GM21526 (cell line): ENCODE results near the gene ZDHHC14.

Source experiments
- ATAC-seq: cut with Tn5 transposase; IDR thresholded peaks from one replicate; pipeline ENCODE4 v1.9.1; 2021; ENCODE audit warnings: moderate library complexity; ENCODE audit not compliant: unreplicated experiment, low FRiP score

The ZDHHC14 gene

DNA sequence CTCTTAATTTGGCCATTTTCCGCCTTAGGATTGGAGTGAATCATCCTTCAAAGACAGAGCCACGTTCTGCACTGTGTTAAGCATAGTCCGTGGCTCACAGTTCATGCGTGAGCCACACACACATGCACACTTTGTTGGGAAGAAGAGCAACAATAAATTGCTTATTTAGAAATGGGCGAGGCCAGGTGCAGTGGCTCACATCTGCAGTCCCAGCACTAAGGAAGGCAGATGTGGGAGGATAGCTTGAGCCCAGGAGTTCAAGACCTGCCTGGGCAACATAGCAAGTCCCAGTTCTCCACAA is 131.3 kb downstream of the ZDHHC14 start:
- ATAC-seq, result no peak

DNA sequence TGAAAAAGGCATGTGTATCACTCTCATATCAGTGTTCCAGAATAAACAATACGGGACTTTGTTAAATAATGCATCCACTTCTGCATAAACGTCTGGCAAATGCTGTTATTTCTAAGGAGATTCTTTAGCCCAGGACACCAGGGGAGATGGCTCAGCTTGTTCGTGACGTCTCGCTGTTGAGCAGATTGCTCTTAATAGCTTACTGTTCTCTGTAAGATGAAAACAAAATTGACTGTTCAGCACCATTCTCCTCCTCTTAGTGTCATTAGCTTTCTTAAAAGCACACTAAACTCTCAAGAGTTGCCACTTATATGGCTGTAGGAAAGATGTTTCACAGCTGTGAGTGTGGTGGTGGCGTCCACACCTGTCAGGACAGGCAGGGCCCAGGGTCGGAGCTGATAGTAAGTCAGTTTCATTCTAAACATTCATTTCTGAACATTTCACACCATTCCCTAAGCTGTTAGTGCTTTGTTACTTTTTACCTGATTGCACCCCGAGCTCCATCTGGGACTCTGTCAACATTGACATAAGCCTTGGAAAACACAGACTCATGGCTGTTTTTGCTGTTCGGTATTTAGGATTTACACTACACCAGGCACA is 132.1 kb downstream of the ZDHHC14 start:
- ATAC-seq, result no peak

DNA sequence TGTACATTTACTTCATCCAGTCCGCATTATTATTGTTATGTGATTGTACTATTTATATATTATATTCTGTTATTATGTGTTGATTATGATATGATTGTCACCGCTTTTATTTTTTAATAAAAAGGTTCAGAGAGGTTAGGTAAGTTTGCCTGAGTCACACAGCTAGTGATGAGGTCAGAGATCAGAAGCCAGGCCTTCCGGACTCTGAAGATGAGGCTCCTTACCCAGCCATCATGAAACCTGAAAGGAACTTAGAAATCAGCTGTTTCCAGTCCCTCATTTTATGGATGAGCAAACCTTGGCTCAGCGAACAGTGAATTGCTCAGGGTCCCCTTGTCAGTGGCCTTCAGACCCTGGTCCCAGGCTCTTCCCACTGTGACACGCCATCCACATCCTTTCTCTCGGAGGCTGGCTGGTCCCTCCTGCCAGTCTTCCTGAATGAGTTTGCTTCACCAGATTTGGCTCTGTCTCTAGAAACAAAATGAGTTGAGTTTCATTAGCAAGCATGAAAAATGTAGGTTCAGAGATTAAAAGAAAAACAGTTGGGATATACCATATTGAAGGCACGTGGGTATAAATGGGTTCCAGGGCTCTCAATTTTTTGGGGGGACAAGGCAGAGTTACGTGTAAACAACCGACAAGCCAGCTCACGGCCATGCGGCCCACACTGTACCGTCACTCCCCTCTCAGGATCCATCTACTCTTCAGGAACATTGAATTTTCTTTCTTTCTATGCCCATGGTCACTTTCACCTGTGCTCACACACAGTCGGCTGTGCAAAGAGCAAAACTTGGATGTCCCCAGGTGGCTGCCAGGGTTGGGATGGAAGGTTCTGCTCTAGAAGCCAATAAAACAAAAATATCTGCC is 132.9 kb downstream of the ZDHHC14 start:
- no peak for ATAC-seq

DNA sequence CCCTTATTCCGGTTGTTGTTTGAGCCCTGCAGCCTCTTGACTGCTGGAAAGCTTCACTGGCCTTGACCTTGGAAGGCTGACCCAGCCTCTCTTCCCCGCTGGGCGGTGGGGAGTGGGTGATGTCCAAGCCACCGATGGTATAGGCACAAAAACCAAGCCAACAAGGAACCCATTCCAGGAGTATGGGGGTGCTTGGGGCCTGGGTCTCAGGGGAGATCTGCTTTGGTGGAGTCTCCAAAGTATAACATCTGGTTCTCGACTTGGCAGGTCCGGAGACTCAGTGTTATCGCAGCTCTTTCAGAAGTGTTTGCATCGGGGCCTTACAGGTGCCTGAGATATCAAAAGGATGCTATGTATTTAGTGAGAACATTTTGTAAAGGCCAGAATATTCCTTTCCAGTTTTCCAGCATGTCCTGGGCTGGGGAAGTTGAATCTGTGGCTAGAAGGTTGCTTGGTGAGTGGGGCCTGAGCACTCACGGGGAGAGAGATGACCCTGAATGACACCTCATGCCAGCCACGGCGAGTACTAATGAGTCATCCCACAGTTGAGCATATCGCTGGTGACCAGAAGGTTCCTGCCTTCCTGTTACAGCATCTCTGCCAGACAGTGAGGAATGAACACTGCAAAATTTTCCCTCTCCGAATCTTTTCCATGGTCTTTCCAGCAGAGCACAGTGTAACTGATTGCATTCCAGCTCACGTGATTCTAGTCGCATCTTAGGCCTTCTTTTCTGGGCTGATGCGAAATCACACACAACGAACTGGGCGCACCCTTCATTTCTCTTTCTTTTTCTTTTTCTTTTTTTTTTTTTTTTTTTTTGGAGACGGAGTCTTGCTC is 133.9 kb downstream of the ZDHHC14 start:
- no peak for ATAC-seq

DNA sequence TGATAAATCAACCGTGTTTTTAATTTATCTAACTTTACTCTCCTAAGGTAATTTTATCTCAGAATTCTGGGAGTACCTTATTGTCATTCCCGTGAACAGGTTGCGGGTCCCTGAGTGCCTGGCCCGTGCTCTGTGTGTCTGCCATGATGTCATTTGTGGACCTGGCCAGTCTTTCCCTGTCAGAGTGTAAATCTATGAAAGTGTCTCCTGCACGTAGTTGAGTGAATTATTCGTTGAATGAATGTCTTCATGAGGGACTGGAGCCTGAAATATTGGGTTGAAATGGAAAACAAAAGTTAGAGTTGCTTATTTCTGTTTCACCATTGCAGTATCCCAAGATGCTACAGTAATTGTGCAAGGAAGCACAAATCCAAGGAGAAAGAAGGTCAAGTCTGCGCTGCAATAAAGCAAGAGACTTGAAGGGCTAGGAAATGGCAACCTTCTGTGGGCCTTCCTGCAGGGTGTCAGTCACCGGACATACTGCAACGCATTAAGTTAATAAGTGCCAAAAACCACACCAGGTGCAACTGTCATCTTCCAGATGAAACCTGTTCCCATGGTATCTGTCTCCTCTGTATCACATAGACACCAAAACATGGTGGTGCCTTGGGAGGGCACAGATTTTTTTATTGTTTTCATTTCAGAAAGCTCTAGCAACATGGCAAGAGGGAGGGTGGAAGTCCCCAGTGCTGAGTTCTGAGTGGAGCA is 135.5 kb downstream of the ZDHHC14 start:
- ATAC-seq, result no peak

DNA sequence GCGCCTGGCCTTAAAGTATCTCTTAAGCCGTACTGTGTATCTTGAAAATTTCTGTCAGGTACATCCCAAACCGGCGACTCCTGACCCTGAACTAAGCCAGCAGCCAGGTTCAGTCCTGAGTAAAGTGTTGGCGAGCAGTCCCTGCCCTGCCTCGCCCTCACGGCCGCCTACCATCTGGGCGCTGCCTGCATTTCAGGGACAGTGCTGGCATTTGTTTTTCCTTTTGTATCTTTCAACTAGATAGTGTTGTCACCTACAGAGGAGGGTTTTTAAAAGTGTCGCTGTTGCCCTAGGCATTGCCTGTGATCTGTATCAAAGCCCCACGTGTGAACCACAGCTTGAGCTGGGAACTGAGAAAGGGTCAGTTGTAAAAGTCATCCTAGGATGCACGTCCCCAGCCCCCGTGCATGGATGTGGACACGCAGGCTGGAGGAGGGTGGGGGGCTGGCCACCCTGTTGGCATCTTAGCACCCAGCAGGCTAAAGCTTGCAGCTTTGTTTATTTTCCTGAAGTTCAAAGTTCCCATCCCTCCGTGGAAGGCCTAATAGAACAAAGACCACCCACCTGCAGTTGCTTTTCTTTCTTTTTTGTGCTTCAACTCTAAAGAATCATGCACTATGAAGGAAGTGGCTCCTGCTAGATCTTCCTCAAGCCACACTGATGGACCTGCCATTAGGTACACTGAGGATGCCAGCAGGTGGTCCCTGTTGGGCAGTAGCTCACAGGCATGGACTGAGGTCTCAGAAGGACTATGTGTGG is 136.8 kb downstream of the ZDHHC14 start:
- no peak for ATAC-seq

GRCh38 chr6:157518397-157519250 is 137.6 kb downstream of the ZDHHC14 start:
- no peak for ATAC-seq

DNA sequence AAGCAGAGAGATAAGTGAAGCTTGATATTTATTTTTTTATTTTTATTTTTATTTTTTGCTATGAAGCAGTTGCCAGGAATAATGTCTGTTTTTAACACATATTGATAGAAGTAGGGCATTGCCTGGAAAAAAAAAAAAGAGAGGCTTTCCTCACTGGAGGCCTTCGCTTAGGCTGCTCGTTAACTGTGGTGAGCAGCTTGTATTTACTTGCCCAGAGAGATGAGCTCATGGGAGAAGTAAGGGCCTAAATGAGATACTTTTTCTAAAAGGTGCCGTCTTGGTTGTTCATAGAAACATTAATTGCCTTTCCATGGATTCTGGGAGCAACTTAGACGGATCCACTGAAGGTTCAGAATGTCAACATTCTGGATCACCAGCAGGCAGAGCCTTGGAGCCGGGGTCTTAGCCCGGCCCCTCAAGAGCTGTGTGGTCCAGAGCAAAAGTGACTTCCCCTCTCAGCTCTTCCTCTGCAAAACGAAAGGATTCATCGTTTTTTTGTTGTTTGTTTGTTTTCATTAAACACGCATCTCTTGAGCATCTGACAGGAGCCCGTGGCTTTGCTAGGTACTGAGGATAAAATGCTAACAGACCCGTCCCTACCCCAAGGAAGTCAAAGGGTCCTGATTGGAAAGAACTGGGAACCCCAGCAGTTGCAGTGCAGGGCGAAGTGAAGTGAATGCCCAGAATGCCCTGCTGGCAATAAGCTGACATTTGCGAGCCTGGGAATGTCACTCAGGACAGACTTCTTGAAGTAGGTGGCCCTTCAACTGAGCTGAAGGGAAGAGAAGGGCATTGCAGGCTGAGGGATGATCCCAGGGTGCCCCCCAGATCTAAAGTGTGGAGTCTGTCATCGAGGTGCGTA is 138.5 kb downstream of the ZDHHC14 start:
- ATAC-seq, result no peak

- ATAC-seq, result no peak
Observed at GRCh38 chr6:157520117-157520406, 139.1 kb downstream of the ZDHHC14 start.

- ATAC-seq, result no peak
Observed at GRCh38 chr6:157520596-157521361, 139.8 kb downstream of the ZDHHC14 start.

DNA sequence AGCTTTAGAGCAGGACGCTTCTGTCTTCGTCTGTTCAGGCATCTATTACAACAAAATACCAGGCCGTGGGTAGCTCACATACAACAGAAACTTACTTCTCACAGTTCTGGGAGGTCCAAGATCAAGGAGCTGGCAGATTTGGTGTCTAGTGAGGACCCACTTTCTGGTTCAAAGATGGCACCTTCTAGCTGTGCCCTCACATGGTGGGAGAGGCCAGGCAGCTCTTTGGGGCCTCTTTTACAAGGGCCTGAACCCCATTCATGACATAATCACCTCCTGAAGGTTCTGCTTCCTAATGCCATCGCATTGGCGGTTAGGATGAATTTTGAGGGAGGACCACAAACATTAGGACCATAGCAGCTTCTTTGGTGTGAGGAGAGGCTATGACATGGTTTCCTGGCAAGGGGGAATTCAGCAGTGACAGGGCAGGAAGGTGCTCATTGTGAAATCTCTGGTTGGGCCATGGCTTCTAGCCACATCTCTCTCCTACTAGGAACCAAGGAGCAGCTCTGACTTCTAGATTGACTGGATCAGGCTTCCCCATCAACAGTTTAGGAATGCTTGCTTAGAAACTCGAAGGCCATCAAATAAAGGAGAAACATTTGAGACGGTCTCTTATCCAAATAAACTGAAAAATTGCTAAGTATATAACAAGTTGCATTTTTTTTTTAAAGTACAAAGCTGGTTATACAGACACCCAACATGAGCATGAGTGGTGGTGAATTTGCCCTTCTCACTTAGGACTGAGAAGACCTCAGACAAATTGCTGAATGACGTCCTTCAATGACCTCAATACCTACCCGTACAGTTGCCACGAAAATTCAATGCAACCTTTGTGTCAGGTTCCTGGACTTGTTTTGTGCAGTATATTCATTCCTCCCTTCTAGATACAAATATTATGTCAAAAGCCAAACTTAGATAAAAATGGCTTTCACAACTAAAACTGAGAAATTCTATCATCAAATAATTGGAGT is 140.7 kb downstream of the ZDHHC14 start:
- ATAC-seq, result no peak

GRCh38 chr6:157522472-157522871 is 141.5 kb downstream of the ZDHHC14 start:
- no peak for ATAC-seq

- no peak for ATAC-seq
Observed at GRCh38 chr6:157524735-157525134, 143.7 kb downstream of the ZDHHC14 start.

GRCh38 chr6:157525292-157525889 is 144.4 kb downstream of the ZDHHC14 start:
- ATAC-seq, result no peak

DNA sequence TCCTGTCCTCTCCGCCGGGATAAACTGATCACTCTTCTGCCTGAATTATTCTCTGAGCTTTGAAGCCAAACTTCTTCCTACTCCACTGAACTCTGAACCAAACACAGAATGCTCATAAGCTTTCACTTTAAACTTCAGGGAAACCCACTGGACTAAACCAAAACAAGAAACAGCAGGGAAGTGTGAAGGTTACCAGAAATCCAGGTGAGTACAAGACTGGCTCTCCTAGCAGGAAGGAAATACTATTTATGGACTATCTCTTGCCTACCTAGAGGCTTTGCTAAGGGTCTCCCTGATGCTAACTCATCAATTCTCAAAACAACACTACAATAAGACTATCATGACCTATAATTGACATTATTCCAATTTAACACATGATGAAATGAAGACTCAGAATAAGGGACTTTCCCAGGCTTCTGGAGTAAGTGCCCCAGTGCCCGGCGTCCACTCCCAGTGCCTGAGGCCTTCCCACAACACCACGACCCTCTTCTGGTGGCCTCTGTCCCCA is 145.0 kb downstream of the ZDHHC14 start:
- ATAC-seq, result no peak

DNA sequence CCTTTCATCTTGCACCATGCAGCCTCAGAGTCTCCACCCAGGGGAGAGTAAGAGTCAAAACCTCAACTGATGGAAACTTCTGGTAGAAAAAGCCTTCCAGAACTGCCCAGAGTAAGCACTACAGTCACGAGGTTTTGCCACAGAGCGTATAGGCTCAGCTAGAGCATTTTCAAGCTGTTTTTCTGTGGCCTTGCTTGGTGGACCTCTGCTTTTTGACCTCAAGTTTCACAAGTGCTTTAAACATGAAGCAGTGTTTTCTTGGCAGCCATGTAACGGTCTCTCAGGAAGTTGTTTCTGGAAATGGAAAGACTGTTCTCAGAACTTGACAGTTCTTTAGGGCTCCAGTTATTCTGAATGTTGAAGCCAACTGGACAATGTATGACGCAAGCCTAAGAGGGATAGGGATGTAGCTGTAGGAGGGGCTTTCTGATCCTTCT is 146.5 kb downstream of the ZDHHC14 start:
- ATAC-seq, result no peak
